ENCODE measurements around the gene FBXW11. TPM values are rescaled to one million over a fixed set of nuclear protein-coding genes. Genes with fewer than 3 reads are reported as not detected.

Gene FBXW11
- total RNA-seq, 3 donors from 2014 or later = 60.3 to 81.5 (median 64.0) TPM

- no peaks in the 10 kb centered on the region for H3K9me3 ChIP-seq
- TF ChIP-seq POLR2A (IDR thresholded peaks at IDR 0.05) = no peak
- TF ChIP-seq POLR2AphosphoS5 (IDR thresholded peaks at IDR 0.05) = no peak
- no peak for TF ChIP-seq CTCF (IDR thresholded peaks at IDR 0.05)
- H3K4me3 ChIP-seq = no peak overlapping the region
- H3K27me3 ChIP-seq = no peaks in the 10 kb centered on the region
- no peak for DNase-seq (ENCODE audit: low spot score in 2 of 2)
- H3K36me3 ChIP-seq = no peaks in the 10 kb centered on the region
- H3K4me1 ChIP-seq = no peaks in the 10 kb centered on the region
- no peak overlapping the region for H3K27ac ChIP-seq
- intact Hi-C loops (cut with DNase I; ENCODE audit: low total_unique reads) = loop anchor here (10.0 kb wide), 1 partner anchor 1236 kb away; no protein-coding TSS in a partner anchor
These were observed 185.9 kb downstream of the FBXW11 start for GRCh38 chr5:171820561-171820960.

GRCh38 chr5:171816666-171817065, 189.8 kb downstream of the FBXW11 start:
- no peak for TF ChIP-seq POLR2A (IDR thresholded peaks at IDR 0.05)
- no peak for TF ChIP-seq CTCF (IDR thresholded peaks at IDR 0.05)
- TF ChIP-seq POLR2AphosphoS5 (IDR thresholded peaks at IDR 0.05) = no peak
- no peak for DNase-seq (ENCODE audit: low spot score in 2 of 2)
- Histone ChIP-seq H3K4me3 (no peak overlapping the region), H3K36me3 (no peaks in the 10 kb centered on the region), H3K4me1 (no peaks in the 10 kb centered on the region), H3K27me3 (no peaks in the 10 kb centered on the region), H3K9me3 (peaks cover 5 to 7% of the 10 kb centered on the region in 2 donors), H3K27ac (no peak overlapping the region)
- intact Hi-C loops (cut with DNase I; ENCODE audit: low total_unique reads) = no loop called here

GRCh38 chr5:171813813-171814490, 192.5 kb downstream of the FBXW11 start:
- peaks cover 13 to 29% of the 10 kb centered on the region in 2 donors for H3K9me3 ChIP-seq
- H3K27ac ChIP-seq = no peak overlapping the region

GRCh38 chr5:171813270-171813669, 193.2 kb downstream of the FBXW11 start:
- Histone ChIP-seq H3K36me3 (no peaks in the 10 kb centered on the region), H3K4me3 (no peak overlapping the region), H3K9me3 (peaks cover 13 to 29% of the 10 kb centered on the region in 2 donors), H3K27ac (no peak overlapping the region), H3K27me3 (no peaks in the 10 kb centered on the region), H3K4me1 (no peaks in the 10 kb centered on the region)
- intact Hi-C loops (cut with DNase I; ENCODE audit: low total_unique reads) = no loop called here
- TF ChIP-seq POLR2AphosphoS5 (IDR thresholded peaks at IDR 0.05) = no peak
- no peak for TF ChIP-seq POLR2A (IDR thresholded peaks at IDR 0.05)
- no peak for TF ChIP-seq CTCF (IDR thresholded peaks at IDR 0.05)
- DNase-seq (ENCODE audit: low spot score in 2 of 2) = no peak

More at GRCh38 chr5:171813813-171814490, 192.5 kb downstream of the FBXW11 start:
- H3K4me1 ChIP-seq = no peaks in the 10 kb centered on the region
- no peak for DNase-seq (ENCODE audit: low spot score in 2 of 2)
- no peaks in the 10 kb centered on the region for H3K27me3 ChIP-seq
- intact Hi-C loops (cut with DNase I; ENCODE audit: low total_unique reads) = no loop called here
- TF ChIP-seq POLR2A (IDR thresholded peaks at IDR 0.05) (no peak), POLR2AphosphoS5 (IDR thresholded peaks at IDR 0.05) (no peak), CTCF (IDR thresholded peaks at IDR 0.05) (no peak)
- no peaks in the 10 kb centered on the region for H3K36me3 ChIP-seq
- no peak overlapping the region for H3K4me3 ChIP-seq

Other genes starting within 250 kb of the FBXW11 start
- not detected for gene SMIM23, start 220.8 kb downstream of the FBXW11 start, total RNA-seq
- gene STK10, start 181.6 kb upstream of the FBXW11 start, total RNA-seq = 10 to 100 TPM; 17.1 to 32.5 (median 23.3) TPM
- gene EFCAB9, start 187.5 kb upstream of the FBXW11 start, total RNA-seq = not detected